HG02763 (cell line): ENCODE results near the gene RASD1.

ENCODE experiments used
- ATAC-seq: cut with Tn5 transposase; IDR thresholded peaks from one replicate; pipeline ENCODE4 v1.9.1; 2021; ENCODE audit warnings: mild to moderate bottlenecking, moderate library complexity; ENCODE audit not compliant: unreplicated experiment

RASD1 gene, protein sequence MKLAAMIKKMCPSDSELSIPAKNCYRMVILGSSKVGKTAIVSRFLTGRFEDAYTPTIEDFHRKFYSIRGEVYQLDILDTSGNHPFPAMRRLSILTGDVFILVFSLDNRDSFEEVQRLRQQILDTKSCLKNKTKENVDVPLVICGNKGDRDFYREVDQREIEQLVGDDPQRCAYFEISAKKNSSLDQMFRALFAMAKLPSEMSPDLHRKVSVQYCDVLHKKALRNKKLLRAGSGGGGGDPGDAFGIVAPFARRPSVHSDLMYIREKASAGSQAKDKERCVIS

DNA sequence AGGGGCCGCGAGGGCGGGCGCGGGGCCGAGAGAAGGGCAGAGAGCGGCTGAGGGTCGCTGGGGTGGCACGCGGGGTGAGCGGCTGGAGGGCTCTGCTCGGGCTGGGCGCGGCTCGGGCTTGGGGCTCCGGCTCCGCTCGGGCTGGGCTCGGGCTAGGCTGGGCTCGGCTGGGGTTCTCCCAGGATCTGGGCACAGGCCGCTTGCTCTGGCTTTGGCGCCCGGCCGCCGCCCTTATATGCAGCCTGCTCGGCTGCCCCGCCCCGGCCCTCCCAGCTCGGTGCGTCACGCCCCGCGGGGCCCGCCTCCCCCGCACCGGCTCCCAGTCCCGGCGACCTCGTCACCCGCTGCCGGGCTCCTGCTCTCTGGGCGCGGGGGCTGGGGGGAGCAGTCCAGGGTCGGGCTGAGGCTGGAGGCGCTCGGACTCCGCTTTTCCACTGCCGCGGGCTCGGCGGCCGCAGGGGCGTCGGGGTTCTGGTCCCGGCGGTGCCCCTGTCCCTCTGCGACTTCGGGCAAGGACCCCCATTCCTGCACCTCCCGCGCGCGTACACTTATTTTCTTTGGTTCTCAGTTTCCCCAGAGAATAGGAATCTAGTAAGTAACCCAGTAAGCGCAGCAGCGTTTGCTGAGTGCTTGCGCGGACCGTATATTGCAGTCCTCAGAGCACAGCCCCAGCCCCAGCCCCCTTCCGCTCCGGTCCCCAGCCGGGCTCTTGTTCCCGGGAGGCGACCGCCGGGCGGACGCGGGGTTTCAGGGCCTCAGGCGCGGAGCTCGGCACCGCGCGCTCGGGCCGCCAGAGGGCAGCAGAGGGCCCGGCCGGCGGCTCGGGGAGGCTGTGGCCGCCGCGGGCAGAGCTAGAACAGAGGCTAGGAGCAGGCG lies at the start of gene RASD1:
Gene RASD1 (minus strand): TSS at position 207 of the 876 bp plus-strand sequence. CDS start 214 bp downstream, outside the sequence.
- ATAC-seq, result peak; percentile 55

DNA sequence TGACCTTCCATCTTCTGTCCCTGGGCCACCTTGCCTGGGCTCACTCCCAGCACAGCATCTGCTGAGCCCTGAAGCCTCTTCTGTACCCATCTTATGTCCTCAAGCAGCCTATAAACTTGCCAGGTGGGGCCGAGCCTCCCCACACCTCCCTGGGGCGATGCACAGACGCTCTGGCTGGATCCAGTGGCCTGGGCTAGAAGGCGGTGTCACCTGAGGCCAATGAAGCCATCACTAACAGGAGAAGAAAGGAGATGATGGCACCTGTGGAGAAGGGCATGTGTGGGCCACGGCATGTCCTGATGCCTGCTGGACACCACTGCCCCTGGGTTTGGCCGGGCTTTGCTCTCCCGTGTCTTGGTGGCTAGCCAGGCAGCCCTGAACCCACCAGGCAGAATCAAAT lies 49.8 kb upstream of the RASD1 start:
- no peak for ATAC-seq

DNA sequence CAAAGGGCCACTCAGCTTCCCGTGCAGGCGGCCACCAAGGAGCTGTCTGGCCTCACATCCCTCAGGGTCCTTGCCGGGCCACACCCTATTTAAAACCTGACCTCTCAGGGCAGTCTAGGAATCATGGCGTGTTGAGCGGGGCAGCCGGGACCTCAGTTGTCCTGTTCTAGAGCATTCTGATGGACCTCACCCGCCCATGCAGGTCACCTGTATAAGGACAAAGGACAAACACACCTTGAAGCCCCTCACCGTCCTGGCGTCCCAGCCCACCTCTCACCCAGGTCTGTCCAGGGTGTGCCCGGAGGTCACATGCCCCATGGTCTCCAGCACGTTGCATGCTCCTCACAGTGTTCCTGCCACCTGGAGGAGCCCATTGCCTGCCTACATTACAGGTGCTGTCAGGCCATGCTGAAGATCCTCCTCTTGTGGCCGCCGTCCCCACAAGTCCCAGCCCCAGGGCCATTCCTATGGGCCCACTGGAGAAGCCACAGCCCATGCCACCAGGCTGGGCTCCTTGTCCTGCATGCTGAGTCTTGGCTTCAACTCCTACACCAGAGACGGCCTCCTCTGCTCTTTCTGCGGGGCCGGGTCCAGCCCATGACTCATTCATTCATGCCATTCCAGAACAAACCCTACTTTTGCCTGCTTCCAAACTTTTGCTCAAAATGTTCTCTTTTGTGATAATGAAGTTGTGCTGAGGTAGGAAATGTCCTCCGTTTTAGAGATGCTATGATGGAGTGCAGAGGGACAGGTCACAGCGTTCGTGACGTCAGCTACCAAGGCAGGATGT lies 49.0 kb upstream of the RASD1 start:
- ATAC-seq, result no peak

DNA sequence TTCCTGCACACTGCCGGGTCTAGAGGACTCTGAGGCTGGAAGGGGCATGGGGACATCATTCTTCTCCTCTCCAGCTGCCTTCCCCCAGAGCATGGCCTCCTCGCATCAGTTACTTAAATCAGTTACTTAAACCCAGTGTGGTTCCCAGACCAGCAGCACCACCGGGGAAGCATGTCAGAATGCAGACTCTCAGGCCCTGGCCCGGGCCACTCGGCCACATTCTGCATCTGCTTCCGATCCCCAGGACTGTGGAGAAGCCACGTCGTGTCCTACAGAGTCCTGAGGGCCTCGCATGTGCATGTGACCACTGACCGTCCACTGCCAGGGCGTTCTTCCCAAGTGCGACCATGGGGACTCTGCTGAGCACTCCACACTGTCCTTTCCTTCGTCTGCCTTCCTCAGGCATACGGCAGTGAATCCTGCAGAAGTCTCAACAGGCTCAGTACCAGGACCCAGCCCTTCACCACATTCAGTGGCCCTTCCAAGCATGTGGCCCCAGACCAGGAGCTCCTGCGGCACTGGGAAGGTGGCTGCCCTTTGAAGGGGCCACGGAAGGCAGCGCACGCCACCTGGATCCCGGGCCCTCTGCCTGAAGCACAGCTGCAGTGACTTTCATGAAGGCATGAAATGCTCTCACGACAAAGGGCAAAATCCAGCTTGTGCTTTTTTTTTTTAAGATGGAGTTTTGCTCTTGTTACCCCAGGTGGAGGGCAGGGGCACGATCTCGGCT lies 46.9 kb upstream of the RASD1 start:
- no peak for ATAC-seq

DNA sequence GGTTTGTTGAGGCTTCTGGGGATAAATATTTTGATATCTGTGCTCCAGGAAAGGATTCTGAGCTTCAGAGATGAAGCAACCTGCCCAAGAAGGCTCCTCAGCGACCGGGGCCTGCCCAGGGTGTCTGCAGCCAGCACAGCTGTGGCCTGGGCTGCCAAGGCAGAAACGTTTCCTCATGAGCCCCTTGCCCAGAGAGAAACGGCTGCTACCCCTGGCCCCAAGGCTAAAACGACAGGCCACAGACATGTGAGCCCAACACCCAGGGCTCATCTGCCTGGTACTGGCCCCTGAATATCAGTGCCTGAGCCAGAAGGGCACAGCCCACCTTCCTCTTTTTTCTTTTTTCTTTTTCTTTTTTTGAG lies 45.4 kb upstream of the RASD1 start:
- ATAC-seq, result no peak

DNA sequence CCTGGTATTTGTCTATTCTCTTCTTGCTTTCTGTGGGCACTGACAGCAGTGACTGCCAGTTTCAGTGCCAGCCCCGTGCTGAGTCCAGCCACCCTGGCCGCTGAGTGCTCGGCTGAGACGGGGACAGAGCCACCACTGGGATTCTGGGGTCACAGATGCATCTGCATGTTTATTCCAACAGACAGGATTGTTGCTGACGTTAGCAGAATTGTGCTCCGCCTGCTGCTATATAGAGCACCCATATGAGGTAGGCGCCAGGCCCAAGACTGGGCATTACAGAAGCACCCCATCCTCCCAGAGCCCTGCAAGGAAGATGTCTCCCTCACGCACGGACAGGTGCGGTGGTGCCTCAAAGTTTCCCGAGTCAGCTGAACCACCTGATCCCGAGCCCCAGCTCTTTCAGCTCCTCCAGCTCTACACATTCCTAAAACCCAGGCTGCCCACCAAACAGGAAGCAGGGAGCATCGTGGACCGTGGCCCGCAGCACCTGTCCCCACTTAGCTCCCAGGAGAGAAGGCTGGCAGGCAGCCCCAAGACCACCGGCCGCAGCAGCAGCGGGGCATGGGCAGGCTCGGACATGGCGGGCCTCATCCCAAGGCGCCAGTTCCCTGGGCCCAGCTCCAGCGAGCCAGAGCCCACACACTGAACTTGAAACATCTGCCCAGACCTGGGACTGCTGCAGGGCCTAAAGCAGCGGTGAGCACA lies 44.9 kb upstream of the RASD1 start:
- ATAC-seq, result no peak

DNA sequence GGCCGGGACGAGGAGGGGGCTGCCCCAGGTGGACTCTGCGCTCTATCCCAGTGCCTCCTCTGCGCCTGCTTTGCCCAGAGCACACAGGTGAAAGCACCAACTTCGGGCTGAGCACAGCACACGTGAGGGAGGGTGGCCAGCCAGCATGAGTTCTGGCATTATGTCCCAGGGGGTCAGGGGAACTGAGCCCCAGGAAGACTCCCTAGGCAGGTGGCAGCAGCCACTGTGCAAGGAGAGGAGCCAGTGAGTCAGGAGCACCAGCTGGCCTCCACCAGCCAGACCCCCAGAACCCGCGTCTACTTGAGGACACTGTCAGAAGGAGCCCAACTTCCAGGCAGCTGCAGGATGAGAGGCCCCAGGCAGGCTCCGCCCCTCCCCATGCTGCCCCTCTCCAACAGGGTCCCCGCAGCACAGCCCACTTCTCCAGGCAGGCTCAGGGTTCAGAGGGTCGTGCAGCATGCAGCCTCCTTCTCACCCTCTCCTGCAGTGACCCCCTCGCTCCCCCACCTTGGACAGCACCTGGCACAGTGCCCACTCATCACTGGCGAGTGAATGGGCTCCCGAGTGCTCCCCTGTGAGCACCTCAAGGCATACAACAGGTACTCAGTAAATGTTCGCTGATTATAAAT lies 44.2 kb upstream of the RASD1 start:
- no peak for ATAC-seq

DNA sequence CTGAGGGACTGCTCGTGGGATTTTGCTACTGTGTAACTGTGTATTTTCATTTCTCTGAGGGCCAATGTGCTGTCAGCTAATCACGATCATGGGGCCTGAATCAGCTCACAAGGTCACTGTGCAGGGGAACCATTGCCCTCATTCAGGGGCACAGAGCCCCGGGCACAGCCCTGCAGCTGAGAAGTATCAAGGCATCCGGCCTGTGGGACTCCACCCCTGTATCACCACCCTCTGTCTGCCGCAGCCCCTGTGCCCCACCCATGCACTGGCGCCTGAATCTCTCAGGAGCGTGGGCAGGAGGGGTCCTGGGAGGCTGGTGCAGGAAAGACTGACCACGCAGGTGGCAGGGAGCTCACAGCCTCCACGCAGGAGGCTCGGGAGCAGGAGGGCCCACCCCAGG lies 43.4 kb upstream of the RASD1 start:
- ATAC-seq, result no peak

DNA sequence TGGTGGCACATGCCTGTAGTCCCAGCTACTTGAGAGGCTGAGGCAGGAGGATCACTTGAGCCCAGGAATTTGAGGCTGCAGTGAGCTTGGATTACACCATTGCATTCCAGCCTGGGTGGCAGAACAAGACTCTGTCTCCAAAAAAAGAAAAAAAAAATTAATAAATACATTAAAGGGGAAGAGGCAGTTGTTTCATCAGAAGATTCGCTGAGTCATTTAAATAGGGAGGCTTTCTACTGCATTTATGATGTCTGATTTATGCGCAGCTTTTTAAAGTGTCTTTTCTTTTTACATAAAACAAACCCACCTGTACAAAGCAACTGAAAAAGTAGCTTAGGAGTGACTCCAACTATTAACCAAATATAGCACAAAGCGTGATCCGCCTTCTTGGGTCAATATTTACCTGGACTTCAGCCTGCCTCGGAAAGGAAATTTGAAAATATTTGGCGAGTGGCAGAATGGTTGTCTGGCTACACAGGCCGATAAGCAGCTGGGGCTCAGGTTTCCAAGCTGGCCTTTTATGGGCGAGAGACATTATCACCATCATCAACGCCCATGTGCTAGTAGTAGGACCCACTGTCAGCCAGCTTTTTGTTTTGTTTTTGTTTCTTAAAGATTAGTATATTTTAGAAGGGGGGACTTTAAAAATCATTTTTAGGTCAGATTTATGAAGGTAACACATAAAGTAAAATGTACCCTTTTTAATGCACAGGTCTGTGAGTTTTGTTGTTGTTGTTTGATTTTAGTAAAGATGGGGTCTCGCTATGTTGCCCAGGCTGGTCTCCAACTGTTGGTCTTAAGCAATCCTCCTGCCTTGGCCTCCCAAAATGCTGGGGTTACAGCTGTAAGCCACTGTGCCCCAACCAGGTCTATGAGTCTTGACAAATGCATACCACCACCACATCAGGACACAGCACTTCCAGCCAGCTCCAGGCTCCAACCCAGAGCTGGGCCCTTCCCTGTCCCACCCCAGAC lies 42.5 kb upstream of the RASD1 start:
- ATAC-seq, result no peak

DNA sequence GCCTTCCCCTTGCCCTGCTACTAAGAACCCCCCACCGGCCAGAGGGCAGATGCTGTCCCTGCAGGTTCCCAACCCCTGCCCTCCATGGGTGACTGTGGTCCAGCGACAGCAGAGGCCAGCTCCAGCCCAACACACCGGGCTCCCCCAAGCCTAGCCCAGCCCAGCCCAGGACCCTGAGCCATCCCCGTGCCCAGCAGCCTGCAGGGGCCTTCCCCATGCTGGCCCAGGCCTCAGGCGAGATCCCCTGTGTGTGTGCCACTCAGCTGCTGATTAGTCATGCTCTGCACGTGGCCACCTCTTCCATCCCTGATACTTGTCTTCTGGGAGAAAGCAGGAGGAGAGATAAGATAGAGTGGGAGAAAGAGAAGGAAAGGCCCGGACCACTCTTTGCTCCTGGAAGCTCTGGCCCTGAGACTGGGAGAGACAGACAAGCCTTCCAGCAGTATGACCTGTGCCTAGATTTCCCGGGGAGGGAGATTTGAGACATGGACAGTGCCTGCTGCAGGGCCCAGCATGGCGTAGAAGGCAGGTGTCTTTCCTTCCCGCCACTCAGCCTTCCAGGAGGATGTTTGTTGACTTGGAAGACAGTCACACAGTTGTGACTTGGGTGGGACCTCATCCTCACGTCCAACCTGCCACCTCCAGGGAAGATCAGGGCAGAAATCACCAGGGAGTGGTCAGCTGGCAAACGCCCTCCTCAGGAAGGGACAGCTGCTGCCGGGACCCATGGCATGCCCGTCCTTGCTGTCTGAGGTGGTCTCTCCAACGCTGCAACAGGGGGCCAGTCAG lies 41.3 kb upstream of the RASD1 start:
- ATAC-seq, result no peak

DNA sequence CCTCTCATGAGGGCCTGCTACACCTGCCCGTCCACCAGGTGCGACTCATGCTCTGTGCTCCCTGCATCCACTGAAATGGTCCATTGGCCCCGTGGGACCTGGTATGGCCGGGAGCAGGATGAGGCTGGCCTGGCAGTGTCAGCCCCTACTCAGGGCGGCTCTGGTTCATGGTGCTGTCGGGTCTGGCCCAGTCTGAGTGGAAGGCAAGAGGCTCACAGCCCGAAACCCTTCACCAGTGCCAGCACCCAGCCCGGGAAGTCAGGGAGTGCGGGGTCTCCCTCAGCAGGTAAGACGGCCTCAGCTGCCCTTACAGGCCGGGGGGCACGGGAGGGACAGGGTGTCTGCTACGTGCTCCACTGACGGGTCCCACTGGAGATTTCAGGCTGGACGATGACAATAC lies 40.5 kb upstream of the RASD1 start:
- ATAC-seq, result no peak

DNA sequence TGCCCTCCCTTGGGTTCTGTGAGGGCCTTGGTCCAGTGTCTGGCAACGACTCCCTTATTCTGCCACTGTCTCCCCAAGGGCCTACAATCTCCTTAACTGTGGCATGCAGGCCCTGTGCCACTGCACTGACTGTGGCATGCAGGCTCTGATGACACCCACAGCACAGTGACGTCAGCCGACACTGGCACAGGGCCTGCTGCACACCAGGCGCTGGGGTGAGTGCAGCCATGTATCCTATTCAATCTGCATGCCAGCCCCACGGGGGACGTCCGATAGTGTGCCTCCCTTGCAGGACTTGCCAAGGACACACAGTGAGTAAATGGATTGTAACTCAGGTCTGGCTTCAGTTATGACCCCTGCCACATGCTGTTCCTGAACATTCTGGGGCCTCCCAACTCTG lies 39.8 kb upstream of the RASD1 start:
- ATAC-seq, result no peak

DNA sequence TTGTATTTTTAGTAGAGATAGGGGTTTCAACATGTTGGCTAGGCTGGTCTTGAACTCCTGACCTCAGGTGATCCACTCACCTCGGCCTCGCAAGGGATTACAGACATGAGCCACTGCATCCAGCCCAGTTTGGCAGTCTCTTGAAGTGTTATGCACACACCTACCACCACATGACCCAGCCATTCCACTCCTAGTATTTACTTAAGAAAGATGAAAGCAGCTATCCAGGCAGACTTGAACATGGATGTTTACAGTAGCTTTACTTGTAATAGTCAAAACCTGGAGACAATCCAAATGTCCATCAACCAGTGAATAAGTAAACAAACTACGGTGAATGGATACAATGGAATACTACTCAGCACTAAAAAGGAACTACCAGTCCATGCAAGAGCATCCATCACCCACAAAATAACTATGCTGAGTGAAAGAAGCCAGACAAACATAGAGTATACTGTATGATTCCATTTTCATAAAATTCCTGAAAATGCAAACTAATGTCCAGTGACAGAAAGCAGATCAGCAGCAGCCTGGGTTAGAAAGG lies 37.8 kb upstream of the RASD1 start:
- ATAC-seq, result no peak

DNA sequence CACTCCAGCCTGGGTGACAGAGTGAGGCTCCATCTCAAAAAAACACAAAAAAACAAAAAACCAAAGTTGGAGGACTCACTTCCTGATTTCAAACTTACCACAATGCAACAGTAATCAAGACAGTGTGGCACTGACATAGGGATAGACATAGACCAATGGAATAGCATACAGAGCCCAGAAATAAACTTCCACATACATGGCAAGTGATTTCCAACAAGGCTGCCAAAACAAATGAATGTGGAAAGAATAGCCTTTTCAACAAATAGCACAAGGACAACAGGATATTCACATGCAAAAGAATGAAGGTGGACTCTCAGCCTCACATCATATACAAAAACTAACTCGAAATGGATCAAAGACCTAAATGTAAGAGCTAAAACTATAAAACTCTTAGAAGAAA lies 36.8 kb upstream of the RASD1 start:
- no peak for ATAC-seq

DNA sequence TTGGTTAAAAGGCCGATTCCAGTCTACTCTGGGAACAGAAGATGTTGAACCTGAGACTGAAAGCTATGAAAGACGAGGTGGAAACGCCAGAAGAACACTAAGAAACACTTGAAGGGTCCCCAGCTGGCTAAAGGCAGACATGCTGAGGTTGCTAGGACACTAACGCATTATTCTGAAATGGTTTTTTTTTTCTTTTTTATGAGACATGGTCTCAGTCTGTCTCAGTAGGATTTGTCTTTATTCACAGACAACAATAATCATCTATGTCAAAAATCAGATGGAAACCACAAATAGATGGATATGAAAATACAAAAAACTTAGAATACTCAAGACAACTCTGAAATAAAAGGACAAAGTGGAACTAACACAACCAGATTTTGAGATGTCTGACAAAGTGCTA lies 35.0 kb upstream of the RASD1 start:
- ATAC-seq, result no peak

DNA sequence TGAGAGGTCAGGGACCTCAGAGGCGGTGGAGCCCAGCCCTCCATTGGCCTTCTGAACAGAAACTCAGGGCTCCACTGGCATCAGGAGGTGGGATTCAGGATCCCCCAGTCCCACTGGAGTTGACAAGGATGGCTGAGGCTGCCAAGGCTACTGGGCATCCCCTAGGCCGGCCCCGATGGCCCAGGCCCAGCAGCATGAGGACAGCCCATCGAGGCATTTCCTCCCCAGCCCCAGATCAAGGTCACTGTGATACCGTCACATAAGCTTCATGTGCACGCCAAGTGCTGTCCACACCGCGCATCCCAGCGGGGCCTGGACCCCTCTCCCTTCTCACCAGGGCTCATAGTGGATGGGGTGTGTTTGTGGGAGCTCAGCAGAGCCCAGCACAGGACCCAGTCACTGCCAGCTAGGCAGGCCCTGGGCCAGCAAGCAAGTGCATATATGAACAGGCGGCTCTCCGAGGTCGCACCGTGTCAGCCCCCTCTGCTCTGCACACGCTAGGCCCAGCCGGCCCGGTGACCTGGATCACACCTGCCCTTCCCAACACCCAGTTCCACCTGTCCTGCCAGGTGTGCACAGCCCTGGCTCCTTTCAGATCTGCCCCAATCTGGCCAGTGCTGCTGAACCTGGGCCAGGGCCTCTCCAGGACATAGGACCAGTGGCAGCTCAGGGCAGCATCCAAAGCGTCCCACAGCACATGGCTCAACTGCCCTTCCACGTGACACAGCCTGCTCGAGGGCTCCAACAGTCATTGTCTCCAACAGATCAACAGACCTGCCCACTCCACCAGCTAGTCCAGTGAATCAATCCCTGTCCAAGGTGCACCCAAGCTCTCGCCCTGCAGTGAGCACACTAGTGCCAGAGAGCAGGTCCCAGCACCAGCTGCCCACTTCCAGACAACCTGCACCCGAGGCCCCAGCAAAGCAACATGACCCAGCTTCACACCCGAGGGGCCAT lies 32.8 kb upstream of the RASD1 start:
- ATAC-seq, result no peak
